ENCODE results near the gene HACD3.

HACD3 gene

GRCh38 chr15:65530318-65531111, at the start of gene HACD3:
TSS of gene HACD3 (plus strand) at chr15:65530463. CDS start at chr15:65530632, 169 bp downstream.
- no peak for TF ChIP-seq CTCF (IDR thresholded peaks at IDR 0.05)
- peak; percentile 79 for DNase-seq (ENCODE audit: low spot score)
- Histone ChIP-seq H3K4me3 (peak within 1 kb of the TSS; percentile 94), H3K27ac (peak within 1 kb of the TSS; percentile 12 to 62)

GRCh38 chr15:65484876-65485275, 45.4 kb upstream of the HACD3 start:
- no peak for TF ChIP-seq CTCF (IDR thresholded peaks at IDR 0.05)
- Histone ChIP-seq H3K27ac (no peak overlapping the region), H3K4me3 (no peak overlapping the region)
- DNase-seq (ENCODE audit: low spot score): no peak

GRCh38 chr15:65494076-65494475, 36.2 kb upstream of the HACD3 start:
- no peak for DNase-seq (ENCODE audit: low spot score)
- Histone ChIP-seq H3K27ac (no peak overlapping the region), H3K4me3 (no peak overlapping the region)
- TF ChIP-seq CTCF (IDR thresholded peaks at IDR 0.05): no peak

- Histone ChIP-seq H3K27ac (no peak overlapping the region), H3K4me3 (no peak overlapping the region)
- DNase-seq (ENCODE audit: low spot score): no peak
- TF ChIP-seq CTCF (IDR thresholded peaks at IDR 0.05): no peak
These were observed 20.9 kb upstream of the HACD3 start for GRCh38 chr15:65509321-65509720.

- DNase-seq (ENCODE audit: low spot score): no peak
- Histone ChIP-seq H3K4me3 (peak overlapping the region; percentile 20), H3K27ac (peak overlapping the region in 1 of 2 donors; percentile 47)
- no peak for TF ChIP-seq CTCF (IDR thresholded peaks at IDR 0.05)
These were observed 18.1 kb upstream of the HACD3 start for GRCh38 chr15:65512189-65512588.

- peak overlapping the region; percentile 49 for H3K4me3 ChIP-seq
- no peak for DNase-seq (ENCODE audit: low spot score)
- TF ChIP-seq CTCF (IDR thresholded peaks at IDR 0.05): no peak
- peak overlapping the region in 1 of 2 donors; percentile 47 for H3K27ac ChIP-seq
These were observed 17.4 kb upstream of the HACD3 start for GRCh38 chr15:65512807-65513416.

Measured in coronary artery (tissue), 2 donors.